SK-N-SH treated with all-trans-retinoic acid at 6 μM for 48 hours (cell line): ENCODE data around the gene DAB1.

Experiments
- ATAC-seq: fragments of 200-7000 bp; cut with Tn5 transposase; 3 replicates; pipeline ENCODE4 v1.9.1; 2020; ENCODE audit warnings: mild to moderate bottlenecking, moderate library complexity
- ARNTL ChIP-seq: fragments of 450-650 bp; formaldehyde crosslinking; IDR thresholded peaks from 2 replicates; pipeline ENCODE4 v1.5.0; 2020; ENCODE audit warnings: low read depth, mild to moderate bottlenecking, moderate library complexity, borderline replicate concordance
- BACH2 ChIP-seq: fragments of 250-450 bp; sonication (Bioruptor Pico); IDR thresholded peaks from 2 replicates; pipeline ENCODE4 v1.9.0; 2021; ENCODE audit warnings: mild to moderate bottlenecking, borderline replicate concordance
- CREB5 ChIP-seq: fragments of 250-450 bp; sonication (Bioruptor Pico); IDR thresholded peaks from 2 replicates; pipeline ENCODE4 v1.5.1; 2020; ENCODE audit warnings: low read depth, mild to moderate bottlenecking, moderate library complexity
- CSDC2 ChIP-seq: fragments of 250-450 bp; sonication (Bioruptor Pico); IDR thresholded peaks from 2 replicates; pipeline ENCODE4 v1.5.0; 2020; ENCODE audit warnings: mild to moderate bottlenecking, moderate library complexity
- CSRNP3 ChIP-seq: fragments of 250-450 bp; sonication (Bioruptor Pico); IDR thresholded peaks from 2 replicates; pipeline ENCODE4 v1.5.1; 2021; ENCODE audit warnings: mild to moderate bottlenecking, moderate library complexity
- ESRRG ChIP-seq: fragments of 250-450 bp; sonication (Bioruptor Pico); IDR thresholded peaks from 2 replicates; pipeline ENCODE4 v1.6.1; 2021; ENCODE audit warnings: mild to moderate bottlenecking
- GLIS3 ChIP-seq: fragments of 250-450 bp; sonication (Bioruptor Pico); IDR thresholded peaks from 2 replicates; pipeline ENCODE4 v1.5.0; 2020; ENCODE audit warnings: mild to moderate bottlenecking, moderate library complexity
- ISL1 ChIP-seq: fragments of 250-450 bp; sonication (Bioruptor Pico); IDR thresholded peaks from 2 replicates; pipeline ENCODE4 v2.1.2; 2022; ENCODE audit warnings: mild to moderate bottlenecking, moderate library complexity
- OSR1 ChIP-seq: fragments of 250-450 bp; sonication (Bioruptor Pico); IDR thresholded peaks from 2 replicates; pipeline ENCODE4 v1.8.0; 2022; ENCODE audit warnings: moderate library complexity, mild to moderate bottlenecking, inconsistent platforms
- PATZ1 ChIP-seq: fragments of 250-450 bp; sonication (Bioruptor Pico); IDR thresholded peaks from 2 replicates; pipeline ENCODE4 v1.8.0; 2020; ENCODE audit warnings: mild to moderate bottlenecking, moderate library complexity, borderline replicate concordance
- POU6F1 ChIP-seq: fragments of 250-450 bp; sonication (Bioruptor Pico); IDR thresholded peaks from 2 replicates; pipeline ENCODE4 v1.8.0; 2021; ENCODE audit warnings: low read depth, mild to moderate bottlenecking, moderate library complexity, borderline replicate concordance
- PPARA ChIP-seq: fragments of 250-450 bp; sonication (Bioruptor Pico); IDR thresholded peaks from 2 replicates; pipeline ENCODE4 v1.5.0; 2020; ENCODE audit warnings: mild to moderate bottlenecking, borderline replicate concordance
- RARB ChIP-seq: fragments of 250-450 bp; sonication (Bioruptor Pico); IDR thresholded peaks from 2 replicates; pipeline ENCODE4 v1.8.0; 2021; ENCODE audit warnings: mild to moderate bottlenecking, moderate library complexity
- SNAI2 ChIP-seq: fragments of 250-450 bp; sonication (Bioruptor Pico); IDR thresholded peaks from 2 replicates; pipeline ENCODE4 v1.5.0; 2020; ENCODE audit warnings: mild to moderate bottlenecking, moderate library complexity
- TCF4 ChIP-seq: fragments of 250-450 bp; sonication (Bioruptor Pico); IDR thresholded peaks from 2 replicates; pipeline ENCODE4 v1.8.0; 2021; ENCODE audit warnings: mild to moderate bottlenecking, moderate library complexity, borderline replicate concordance
- TOX ChIP-seq: fragments of 250-450 bp; sonication (Bioruptor Pico); IDR thresholded peaks from 2 replicates; pipeline ENCODE4 v1.8.0; 2021; ENCODE audit warnings: mild to moderate bottlenecking, moderate library complexity, borderline replicate concordance
- TSHZ2 ChIP-seq: fragments of 250-450 bp; sonication (Bioruptor Pico); IDR thresholded peaks from 2 replicates; pipeline ENCODE4 v1.5.0; 2020; ENCODE audit warnings: mild to moderate bottlenecking, moderate library complexity
- ZFP3 ChIP-seq: fragments of 250-450 bp; sonication (Bioruptor Pico); IDR thresholded peaks from 2 replicates; pipeline ENCODE4 v1.5.0; 2020; ENCODE audit warnings: mild to moderate bottlenecking, moderate library complexity
- ZFP30 ChIP-seq: fragments of 450-650 bp; formaldehyde crosslinking; IDR thresholded peaks from 2 replicates; pipeline ENCODE4 v1.5.0; 2022; ENCODE audit warnings: mild to moderate bottlenecking, moderate library complexity
- ZNF70 ChIP-seq: fragments of 450-650 bp; formaldehyde crosslinking; IDR thresholded peaks from 2 replicates; pipeline ENCODE4 v1.5.0; 2020; ENCODE audit warnings: mild to moderate bottlenecking, moderate library complexity
- ZNF8 ChIP-seq: fragments of 450-650 bp; formaldehyde crosslinking; IDR thresholded peaks from 2 replicates; pipeline ENCODE4 v1.5.0; 2020; ENCODE audit warnings: mild to moderate bottlenecking, moderate library complexity

DAB1 gene

GRCh38 chr1:57017717-57018116, 406.1 kb downstream of the DAB1 start:
- TF ChIP-seq TOX (CRISPR knock-in tag) (no peak), GLIS3 (CRISPR knock-in tag) (no peak), POU6F1 (CRISPR knock-in tag) (no peak), ZNF8 (CRISPR knock-in tag) (no peak), OSR1 (CRISPR knock-in tag) (no peak), TSHZ2 (no peak), ESRRG (CRISPR knock-in tag) (no peak), ZFP30 (CRISPR knock-in tag) (no peak), CSDC2 (no peak), BACH2 (CRISPR knock-in tag) (no peak), ISL1 (CRISPR knock-in tag) (no peak), PPARA (CRISPR knock-in tag) (no peak)
- ATAC-seq: no peak

DNA sequence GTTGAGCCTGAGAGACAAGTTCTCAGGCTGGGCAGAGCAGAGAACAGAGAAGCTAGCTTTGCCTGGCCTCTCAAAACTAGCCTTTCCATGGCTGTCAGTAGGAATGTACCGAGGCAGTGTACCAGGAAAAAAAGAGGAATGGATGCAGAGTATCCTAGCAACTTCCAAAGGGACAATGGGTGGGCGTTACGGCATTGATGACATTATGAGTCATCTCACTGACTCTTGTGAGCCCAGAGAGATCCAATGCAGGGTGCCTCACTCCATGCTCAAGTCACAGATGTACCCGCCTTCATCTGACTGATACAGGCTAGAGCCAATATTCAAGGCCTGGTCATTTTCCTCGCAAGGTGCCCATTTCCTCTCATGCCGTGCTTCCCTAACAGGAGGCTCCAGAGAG, 406.7 kb downstream of the DAB1 start:
- ATAC-seq: no peak
- no peak for TF ChIP-seq OSR1 (CRISPR knock-in tag)
- TF ChIP-seq CSDC2: no peak
- TF ChIP-seq ZNF70 (CRISPR knock-in tag): no peak
- TF ChIP-seq ISL1 (CRISPR knock-in tag): no peak
- no peak for TF ChIP-seq ZNF8 (CRISPR knock-in tag)
- TF ChIP-seq PPARA (CRISPR knock-in tag): no peak
- no peak for TF ChIP-seq CSRNP3 (CRISPR knock-in tag)

- TF ChIP-seq ZFP3 (CRISPR knock-in tag): no peak
- no peak for TF ChIP-seq PPARA (CRISPR knock-in tag)
- no peak for TF ChIP-seq ZFP30 (CRISPR knock-in tag)
- no peak for TF ChIP-seq ZNF8 (CRISPR knock-in tag)
- TF ChIP-seq CSDC2: no peak
- TF ChIP-seq TSHZ2: no peak
- TF ChIP-seq ISL1 (CRISPR knock-in tag): no peak
- no peak for TF ChIP-seq CREB5 (CRISPR knock-in tag)
- no peak for TF ChIP-seq RARB
- TF ChIP-seq ESRRG (CRISPR knock-in tag): no peak
- TF ChIP-seq SNAI2 (CRISPR knock-in tag): no peak
- no peak for TF ChIP-seq TCF4 (CRISPR knock-in tag)
- no peak for TF ChIP-seq GLIS3 (CRISPR knock-in tag)
- no peak for TF ChIP-seq ARNTL (CRISPR knock-in tag)
- TF ChIP-seq ZNF70 (CRISPR knock-in tag): no peak
- TF ChIP-seq PATZ1 (CRISPR knock-in tag): no peak
- TF ChIP-seq POU6F1 (CRISPR knock-in tag): no peak
- no peak for TF ChIP-seq OSR1 (CRISPR knock-in tag)
- no peak for ATAC-seq
These were observed 408.8 kb downstream of the DAB1 start for GRCh38 chr1:57015071-57015470.
